Stimulated activated CD8-positive, alpha-beta memory T cell treated with anti-CD3 and anti-CD28 coated beads, Interleukin-7, amount 100 ng/mL, for 1 hour (primary cell): ENCODE measurements around the gene SSBP3.
"Not testable (repeated sequence)": the region's sequence is repeated elsewhere in the genome, so short reads cannot be mapped to it uniquely, and the experiment has no call there.

Experiments used
- DNase-seq, 2 donors: peaks; one replicate each; pipeline ENCODE4 v3.0.0-alpha.2; 2020; ENCODE audit warnings: low read depth in 2 of 2

SSBP3 gene

DNA sequence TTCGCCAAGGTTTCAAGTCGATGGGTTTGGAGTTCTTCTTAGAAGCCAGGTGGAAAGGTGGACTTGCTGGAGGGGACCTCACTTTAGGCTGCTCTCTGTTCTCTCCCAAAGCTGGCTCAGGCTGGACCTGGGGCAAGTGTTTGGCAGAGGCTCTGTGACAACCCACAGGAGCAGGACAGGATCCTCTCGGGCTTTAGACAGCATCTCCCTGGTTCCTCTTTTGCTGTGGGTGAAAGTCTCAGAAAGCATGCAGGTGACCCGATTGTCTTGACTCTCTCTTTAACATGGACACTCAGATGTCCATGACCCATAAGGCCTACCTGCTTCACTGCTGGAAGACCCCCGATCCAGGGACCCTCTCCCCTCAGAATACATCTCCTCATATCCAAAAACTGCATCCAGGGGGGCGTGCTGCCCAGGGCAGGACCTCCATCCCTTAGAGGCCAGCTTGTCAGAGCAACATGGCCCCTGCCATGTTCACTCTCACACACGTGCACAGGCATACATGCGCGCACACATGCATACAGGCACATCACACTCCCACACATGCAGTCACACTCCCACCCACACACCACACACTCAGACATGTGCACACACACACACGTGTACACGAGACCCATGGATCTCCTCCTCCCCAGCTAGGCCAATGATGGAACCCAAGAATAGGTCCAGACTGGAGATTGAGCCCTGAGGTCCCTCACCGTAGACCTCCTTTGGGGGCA, 184.9 kb downstream of the SSBP3 start:
- no peak for DNase-seq

DNA sequence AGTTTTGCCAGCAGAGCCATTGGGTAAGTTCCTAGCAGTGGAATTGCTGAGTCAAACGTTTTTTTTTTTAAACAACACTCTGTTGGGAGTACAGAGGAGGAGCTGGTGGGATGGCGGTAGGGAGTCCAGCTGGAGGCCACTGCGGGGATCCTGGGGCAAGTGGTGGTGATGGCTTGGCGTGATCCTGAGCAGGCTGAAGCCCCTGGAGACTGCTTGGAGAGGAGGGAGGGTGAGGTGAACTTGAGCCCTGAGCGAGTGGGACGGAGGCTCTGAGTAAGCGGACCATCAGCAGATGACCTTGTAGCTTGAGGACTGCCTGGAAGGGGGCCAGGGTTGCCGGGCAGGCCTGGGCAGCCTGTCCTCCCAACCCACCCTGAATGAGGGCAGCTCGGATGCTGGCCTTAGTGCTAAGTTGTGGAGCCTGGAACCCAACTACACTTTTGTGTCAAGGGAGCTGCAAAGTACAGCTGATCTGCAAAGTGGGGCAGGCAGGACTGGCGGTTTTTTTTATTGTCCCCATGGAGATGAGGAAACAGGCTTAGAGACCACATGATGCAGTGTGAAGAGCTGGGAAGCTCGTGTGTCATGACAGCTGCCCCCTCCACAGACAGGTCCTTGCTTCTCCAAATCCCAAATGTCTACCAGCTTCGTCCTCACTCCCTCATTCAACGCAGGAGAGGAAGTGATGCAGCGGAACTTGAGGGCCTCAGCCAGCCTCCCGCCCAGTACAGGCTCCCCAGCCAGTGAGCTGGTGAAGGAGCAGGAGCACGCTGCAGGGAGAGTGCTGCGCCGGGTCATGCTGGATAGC, 186.0 kb downstream of the SSBP3 start:
- DNase-seq, result no peak

DNA sequence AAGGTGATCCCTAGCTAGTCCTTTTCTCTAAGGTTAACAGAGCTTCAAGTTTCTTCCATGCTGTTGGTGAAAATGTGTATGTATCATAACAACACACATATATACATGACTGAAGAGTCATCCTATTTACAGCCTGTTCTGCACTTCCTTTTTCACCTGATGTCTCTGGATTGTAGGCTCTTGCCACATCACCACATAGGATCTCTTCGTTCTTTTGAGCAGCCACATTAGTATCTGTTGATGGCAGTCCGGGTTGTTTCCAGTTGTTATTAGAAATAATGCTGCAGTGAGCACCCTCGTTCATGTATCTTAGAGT, 186.5 kb downstream of the SSBP3 start:
- no peak for DNase-seq

DNA sequence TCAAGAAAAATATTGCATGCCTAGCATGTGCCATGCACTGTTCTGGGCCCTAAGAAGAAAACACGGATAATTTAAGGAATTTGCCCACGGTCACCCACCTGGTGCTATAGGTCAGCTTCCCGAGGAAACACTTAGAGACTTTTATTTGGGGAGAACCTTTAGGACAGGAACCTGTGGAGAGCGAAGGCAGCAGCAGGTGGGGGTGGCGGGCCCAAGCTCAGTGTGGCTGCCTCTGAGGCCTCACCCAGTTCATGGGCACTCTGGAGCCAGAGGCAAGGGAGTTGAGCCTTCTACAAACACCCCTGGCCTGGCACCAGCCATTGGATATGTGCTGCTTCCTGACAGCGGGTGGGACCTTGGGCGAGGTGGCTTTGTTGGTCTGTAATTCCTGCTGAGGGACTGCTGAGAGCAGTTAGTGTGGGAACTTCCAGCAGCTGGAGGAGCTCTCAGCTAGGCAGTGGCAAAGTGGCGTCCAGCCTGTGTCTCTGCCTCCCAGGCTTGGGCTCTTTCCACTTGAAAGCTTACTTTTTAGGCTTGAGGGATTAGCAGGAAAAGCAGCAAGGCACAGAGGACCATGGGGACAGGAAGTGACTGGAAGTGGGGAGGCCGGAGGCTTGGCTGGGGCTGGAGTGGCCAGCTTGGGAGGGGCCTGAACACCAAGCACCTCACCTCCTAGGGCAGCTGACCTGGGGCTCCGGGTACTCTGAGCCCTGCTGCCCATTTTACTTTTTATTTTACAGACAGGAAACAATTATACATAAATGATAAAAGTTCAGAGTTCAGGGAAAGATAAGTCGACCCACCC, 187.1 kb downstream of the SSBP3 start:
- no peak for DNase-seq

DNA sequence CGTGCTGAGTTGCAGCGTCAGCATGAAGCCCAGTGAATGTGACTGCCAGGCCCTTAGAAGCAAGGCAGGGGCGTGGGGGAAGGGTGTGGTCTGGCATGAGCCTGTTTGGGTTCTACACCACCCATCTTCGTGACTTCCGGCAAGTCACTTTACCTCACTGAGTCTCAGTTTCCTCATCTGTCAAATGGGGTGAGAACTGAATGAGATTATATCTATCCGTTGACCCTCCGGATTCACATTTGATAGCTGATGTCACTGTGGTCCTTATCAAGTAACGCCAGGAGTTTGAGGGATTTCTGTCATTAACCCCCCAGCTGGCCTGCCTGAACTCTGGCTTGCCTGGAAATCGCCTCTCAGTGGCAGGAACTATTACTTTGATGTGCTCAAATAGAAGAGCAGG, 190.7 kb downstream of the SSBP3 start:
- no peak for DNase-seq

DNA sequence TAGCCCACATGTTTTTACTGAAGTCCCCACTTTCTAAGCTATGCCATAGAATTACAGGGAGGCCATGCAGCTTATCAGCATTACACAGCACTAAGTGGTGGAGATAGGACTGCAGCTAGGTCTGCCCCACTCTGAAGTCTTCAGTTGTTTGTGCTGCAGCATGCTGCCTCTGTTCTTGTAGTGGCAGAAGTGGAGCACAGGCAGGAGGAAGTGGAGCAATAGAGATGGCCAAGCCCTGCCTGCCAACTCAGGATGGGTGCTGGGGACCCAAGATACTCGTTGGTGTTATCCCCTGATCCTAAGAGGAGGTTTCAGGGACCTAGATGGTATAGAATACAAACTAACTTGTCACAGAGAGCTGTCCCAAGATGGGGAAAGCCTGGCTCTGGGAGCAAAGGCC, 193.3 kb downstream of the SSBP3 start:
- no peak for DNase-seq

DNA sequence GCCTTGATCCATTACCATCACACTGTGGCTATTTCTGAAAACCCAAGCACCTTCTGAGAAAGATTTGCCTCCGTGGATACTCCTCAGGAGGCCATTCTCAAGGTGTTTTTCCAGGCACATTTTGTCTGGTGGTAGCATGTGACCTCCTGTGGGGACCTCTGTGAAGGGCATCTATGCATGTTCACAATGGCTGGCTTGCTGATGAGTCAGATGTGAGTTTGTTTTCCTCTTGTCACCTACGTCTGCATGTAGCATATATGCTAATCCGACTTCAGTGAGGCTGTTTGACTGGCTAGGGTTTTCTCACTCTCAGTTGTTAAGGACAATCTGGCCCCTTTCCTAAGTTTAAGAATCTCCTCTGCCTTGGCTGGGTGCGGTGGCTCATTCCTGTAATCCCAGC, 198.3 kb downstream of the SSBP3 start:
- DNase-seq, result not testable (repeated sequence)

DNA sequence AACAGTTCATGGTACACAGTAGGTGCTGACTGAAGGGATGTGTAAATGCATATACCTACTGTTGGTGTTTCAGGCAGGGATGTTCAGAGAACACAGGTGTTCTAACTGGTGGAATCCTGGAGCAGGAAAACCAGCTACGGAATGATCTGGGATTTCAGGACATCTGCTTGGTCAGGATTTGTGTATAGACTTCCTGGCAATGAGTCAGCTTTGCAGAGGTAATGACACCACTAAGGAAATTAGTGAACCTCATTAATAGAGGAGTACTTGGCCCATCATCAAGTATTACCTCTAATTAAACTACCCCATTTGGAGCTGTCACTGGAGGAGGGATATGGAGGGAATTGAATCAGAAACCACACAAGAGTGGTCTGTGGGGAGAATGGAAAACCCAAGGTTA, 198.9 kb downstream of the SSBP3 start:
- no peak for DNase-seq

DNA sequence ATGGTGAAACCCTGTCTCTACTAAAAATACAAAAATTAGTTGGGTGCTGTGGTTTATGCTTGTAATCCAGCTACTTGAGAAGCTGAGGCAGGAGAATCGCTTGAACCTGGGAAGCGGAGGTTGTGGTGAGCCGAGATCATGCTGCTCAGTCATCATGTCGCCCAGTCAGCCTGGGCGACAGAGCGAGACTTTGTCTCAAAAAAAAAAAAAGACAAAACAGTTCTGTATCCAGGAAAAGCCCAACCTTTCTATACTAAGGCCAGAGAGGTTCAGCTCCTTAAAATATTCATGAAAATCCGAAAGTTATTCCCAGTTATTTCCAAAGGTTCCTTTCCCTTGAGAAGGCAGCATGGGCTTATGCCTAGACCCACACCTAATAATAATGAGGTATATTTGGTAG, 202.0 kb downstream of the SSBP3 start:
- no peak for DNase-seq

DNA sequence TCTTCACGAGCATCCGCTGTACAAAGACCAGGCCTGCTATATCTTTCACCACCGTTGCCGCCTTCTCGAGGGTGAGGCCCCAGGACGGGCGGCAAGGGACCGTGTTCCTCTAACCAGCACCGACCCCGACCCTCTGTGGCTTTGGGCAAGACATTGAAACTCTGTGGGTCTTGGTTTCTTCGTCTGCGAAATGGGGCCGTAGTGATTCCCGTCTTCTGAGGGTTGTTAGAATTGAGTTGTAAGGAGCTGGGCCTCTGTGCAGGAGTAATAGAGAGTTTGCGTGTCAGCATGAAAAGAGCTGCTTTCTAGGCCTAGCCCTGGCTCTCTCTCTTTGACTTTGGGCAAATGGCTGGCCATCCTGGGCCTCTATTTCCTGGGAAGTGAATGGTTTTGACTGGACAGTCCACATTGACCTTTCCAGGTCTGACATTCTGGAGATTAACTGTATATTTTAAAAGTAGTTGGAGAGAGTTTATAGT, 205.6 kb downstream of the SSBP3 start:
- no peak for DNase-seq

DNA sequence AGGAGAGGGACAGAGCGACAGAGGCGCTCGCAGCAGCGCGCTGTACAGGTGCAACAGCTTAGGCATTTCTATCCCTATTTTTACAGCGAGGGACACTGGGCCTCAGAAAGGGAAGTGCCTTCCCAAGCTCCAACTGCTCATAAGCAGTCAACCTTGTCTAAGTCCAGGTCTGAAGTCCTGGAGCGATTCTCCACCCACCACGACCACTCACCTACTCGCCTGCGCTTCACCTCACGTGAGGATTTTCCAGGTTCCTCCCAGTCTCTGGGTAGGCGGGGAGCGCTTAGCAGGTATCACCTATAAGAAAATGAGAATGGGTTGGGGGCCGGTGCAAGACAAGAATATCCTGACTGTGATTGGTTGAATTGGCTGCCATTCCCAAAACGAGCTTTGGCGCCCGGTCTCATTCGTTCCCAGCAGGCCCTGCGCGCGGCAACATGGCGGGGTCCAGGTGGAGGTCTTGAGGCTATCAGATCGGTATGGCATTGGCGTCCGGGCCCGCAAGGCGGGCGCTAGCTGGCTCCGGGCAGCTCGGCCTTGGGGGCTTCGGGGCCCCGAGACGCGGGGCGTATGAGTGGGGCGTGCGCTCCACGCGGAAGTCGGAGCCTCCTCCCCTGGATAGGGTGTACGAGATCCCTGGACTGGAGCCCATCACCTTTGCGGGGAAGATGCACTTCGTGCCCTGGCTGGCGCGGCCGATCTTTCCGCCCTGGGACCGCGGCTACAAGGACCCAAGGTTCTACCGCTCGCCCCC, 206.3 kb downstream of the SSBP3 start, which contains the start of the genes CYB5RL and MRPL37:
TSS of gene CYB5RL (minus strand) at position 266 of the 754 bp plus-strand sequence. CDS start 4,414 bp downstream, outside the sequence.
TSS of gene MRPL37 (plus strand) at position 403 of the 754 bp plus-strand sequence. CDS start at position 480, 77 bp downstream.
- DNase-seq, result peak; percentile 68 to 73

DNA sequence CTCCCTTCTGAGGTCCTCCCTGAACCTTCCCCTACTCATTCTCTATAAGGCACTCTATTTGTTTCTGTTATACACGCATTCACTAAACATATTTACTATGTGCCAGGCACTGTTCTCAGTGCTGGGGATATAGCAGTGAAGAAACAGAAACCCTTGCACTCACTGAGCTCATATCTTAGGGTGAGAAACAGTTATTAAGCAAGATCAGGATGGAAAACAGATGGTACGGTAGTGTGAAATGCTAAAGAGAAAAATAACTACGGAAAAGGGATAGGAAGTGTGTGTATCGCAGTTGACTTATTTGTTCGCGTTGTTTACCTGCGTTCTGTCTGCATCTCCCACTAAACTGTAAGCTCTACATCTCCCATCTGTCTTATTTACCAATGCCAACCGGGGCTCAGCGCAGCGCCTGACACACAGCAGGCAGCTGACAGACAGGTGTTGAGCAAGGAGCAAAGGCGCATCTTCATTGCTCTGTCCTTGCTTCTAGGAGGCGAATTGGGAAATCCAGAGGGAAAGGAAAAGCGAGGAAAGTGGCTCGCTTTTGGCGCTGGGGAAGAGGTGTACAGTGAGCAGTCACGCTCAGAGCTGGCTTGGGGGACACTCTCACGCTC, 206.9 kb downstream of the SSBP3 start:
- no peak for DNase-seq

DNA sequence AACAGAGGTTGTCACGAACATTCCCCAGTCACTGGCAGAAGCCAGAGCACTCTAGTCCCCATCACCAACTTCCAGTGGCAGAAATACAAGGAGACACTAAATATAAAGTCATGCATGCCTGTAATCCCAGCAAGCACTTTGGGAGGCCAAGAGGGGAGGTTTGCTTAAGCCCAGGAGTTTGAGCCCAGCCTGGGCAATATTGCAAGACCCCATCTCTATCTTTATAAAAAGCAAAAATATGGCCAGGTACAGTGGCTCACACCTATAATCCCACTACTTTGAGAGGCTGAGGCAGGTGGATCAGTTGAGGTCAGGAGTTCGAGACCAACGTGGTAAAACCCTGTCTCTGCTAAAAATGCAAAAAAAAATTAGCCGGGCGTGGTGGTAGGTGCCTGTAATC, 212.7 kb downstream of the SSBP3 start:
- no peak for DNase-seq

DNA sequence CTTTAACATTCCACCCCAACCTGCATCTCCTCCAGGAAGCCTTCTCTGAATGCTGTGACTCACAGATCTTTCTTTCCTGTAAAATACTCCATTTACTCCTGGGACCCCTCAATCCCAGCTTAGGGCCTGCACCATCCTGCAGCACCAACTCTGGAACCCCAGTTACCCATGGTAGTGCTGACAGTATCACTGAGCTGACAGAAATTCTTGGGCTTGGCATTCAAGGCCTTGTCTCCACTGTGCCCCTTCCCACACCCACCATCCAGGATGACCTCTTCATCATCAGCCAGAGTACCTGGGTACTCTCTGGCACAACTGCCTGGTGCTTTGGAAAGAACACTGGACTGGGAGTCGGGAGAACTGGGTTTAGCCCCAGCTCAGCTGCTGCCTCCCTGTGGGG, 214.7 kb downstream of the SSBP3 start:
- DNase-seq, result no peak

DNA sequence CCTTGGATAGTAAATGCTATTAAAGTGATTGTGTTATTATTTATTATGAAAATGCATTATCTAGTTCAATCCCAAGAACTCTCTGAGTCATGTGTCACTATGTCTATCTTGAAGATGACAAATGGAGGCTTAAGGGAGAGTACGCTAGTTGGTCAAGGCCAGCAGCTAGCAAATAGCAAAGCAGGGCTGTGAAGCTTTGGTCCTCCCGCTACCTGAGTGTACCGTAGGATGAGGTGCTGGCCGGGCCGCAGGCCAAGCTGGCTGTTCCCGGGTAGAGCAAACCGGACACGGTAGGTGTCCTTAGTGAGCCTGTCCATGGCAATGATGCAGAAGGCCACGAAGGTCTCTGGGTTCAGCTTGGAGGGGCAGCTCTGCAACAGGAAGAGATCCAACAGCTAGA, 215.7 kb downstream of the SSBP3 start:
- DNase-seq, result no peak

DNA sequence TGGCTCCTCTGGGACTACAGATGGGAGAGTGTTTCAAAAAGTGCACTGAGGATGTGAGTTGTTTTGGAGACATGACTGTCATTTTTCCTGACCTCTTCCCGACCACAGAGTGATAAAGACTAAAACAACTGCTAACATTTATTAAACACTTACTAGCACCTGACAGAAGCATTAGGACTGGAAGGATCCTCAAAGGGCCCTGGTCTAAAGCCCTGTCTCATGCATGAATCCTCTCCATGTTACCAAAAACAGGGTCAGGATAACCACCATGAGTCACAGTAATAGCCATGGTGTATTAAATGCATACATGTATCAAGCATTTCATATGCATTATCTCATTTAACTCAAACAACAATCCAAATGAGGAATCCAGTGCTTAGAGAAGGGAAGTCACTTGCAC, 217.9 kb downstream of the SSBP3 start:
- DNase-seq, result no peak

DNA sequence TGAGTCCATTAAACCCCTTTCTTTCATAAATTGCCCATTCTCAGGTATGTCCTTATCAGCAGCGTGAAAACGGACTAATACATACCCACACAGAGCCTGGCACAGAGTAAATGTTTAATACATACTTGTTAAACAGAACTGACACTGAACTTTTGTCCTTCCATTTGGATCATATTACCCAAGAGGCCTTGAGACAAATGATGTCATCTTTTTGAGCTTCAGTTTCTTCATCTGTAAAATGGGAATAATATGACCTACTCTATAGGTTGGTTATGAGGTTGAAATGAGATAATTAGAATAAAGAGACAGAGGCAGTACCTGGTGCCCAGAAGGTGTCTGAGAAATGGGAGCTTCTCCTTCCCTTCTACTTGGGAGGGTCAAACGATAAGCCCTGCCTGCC, 220.1 kb downstream of the SSBP3 start:
- DNase-seq, result no peak

DNA sequence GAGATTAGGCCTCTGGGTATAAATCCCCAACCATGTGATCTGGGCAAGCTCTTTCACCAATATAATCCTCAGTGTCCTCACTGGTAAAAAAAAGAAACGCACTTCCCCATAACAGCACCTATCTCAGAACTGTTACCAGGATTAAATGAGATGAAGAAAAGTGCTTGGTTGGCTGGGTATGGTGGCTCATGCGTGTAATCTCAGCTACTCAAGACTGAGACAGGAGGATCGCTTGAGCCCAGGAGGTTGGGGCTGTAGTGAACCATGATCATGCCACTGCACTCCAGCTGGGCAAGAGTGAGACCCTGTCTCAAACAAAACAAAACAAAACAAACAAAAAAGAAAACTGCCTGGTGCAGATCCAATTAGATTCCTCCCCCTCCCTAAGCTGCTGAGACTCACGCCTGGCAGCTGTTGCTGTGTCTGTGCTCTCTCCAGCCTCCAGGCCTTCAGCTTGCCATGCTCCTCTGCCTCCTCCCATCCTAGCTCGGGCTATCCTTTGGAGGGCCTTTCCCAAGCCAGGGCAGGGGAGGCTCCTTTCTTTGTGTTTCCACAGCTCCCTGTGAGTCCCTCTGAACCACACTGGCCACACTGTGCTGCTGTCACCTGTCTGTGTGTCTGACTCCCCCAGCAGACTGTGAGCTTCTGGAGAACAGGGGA, 225.4 kb downstream of the SSBP3 start:
- DNase-seq, result no peak

DNA sequence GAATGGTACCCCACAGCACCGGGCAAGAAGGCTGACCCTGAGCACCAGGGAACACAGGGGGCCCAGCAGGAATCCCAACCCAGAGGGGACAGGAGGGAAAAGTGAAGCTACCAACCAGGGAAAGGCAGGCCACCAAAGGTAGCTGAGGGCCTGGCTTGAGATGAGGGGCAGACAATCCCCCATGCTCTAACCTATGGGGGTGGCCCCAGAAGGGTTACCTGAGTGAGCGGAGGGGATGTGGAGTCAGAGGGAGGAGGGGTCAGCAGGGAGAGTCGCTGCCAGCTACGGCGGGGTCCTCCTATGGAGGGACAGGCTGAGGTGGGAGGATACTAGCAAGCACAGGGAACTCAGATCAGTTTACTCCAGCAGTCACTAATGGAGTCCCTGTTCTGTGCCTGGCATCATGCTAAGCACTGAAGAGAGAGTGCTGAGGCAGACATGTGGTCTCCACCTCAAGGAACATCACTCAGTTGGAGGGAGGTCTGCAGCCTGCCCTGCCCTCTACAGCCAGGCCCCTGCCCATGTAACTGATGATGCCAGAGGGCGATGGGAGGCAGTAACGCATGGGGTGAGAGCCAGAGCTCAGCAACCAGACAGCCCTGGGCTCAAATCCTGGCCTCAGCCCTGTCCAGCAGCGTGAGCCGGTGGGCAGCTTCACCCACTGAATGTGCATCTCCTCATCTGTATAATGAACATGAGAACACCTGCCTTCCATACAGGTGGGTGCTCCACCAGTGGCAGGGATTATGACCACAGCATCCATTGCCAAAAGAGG, 227.7 kb downstream of the SSBP3 start:
- no peak for DNase-seq

DNA sequence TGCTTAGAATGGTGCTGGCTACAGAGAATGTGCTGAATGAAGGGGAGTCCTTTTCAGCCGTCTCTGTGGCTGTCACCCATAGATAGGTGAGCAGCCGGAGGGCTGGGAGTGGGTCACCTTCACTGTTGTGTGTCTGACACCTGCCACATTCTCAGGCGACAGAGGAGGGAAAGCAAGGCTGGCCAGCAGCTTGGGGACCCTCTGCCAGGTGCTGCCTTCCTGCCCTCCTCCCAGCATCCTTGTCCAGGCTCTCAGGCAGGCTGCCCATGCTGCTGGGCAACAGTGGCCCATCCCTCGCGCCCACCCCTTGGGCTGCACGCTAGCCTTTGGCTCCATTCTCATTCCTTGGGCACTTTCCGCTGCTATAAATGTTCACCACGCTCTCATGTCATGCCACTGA, 228.5 kb downstream of the SSBP3 start:
- DNase-seq, result no peak
